ENCODE results near the gene TBC1D12. TPM values are rescaled to one million over a fixed set of nuclear protein-coding genes. Genes with fewer than 3 reads are reported as not detected.

Gene TBC1D12
- total RNA-seq, 1 donor from 2014 or later: 9.4 TPM

DNA sequence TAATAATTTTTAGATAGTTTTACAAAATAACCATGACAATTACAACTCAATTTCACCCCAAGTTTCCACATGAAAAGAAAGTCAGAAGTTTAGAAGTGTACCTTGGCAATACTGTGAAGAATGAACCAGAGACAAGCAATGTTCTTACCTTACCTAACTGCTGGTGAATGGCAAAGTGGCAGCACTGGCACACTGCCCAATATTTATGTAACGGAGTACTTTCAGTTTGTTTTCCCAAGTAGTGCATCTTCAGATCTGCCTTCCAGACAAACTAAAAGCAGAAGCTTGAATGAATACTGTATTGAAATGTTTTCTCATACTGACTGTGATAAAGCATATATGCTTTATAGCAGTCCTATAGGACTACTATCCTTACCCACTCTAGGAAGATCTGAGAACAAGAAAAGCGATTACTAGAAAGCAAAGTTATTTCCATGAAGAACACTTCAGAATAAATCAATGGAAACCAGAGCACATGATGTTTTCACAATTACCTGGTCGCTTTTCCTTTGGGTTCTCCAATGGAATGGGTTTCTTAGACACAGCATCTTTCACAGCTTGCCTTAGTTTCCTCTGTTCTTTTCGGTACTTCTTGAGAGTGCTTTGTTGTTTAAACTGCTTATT, 41.1 kb upstream of the TBC1D12 start:
- intact Hi-C loops (cut with DNase I): no loop called here
- H3K9me3 ChIP-seq: no peaks in the 10 kb centered on the region
- no peak overlapping the region for H3K27ac ChIP-seq
- no peaks in the 10 kb centered on the region for H3K27me3 ChIP-seq
- DNase-seq (ENCODE audit: low spot score in 2 of 2): no peak
- peaks cover 3 to 11% of the 10 kb centered on the region in 2 donors for H3K4me1 ChIP-seq
- H3K36me3 ChIP-seq: peaks cover 3 to 14% of the 10 kb centered on the region in 2 donors
- peak overlapping the region; percentile 55 to 72 for H3K4me3 ChIP-seq
- TF ChIP-seq CTCF (IDR thresholded peaks at IDR 0.05): no peak

GRCh38 chr10:94362360-94363250, 39.7 kb upstream of the TBC1D12 start, which contains the start of gene NOC3L:
Gene NOC3L (minus strand): TSS chr10:94362939. CDS start chr10:94362838, 101 bp downstream.
- DNase-seq (ENCODE audit: low spot score in 2 of 2): peak; percentile 70 to 98
- Histone ChIP-seq H3K9me3 (no peaks in the 10 kb centered on the region), H3K27ac (peak within 1 kb of the TSS; percentile 35 to 69), H3K4me1 (peaks cover 3 to 11% of the 10 kb centered on the region in 2 donors), H3K4me3 (peak within 1 kb of the TSS; percentile 55 to 72), H3K36me3 (peaks cover 0 to 6% of the 10 kb centered on the region in 2 donors), H3K27me3 (no peaks in the 10 kb centered on the region)
- peak; percentile 73 to 94 (median 88) for TF ChIP-seq CTCF (IDR thresholded peaks at IDR 0.05)
- intact Hi-C loops (cut with DNase I): loop anchor here (1.0 to 2.0 kb wide), 2 partner anchors 40 to 82 kb away; partner anchors contain the start of gene TBC1D12

- Histone ChIP-seq H3K4me1 (peaks cover 3 to 11% of the 10 kb centered on the region in 2 donors), H3K27me3 (no peaks in the 10 kb centered on the region), H3K27ac (no peak overlapping the region), H3K9me3 (no peaks in the 10 kb centered on the region), H3K36me3 (peaks cover 0 to 3% of the 10 kb centered on the region in 2 donors), H3K4me3 (peak overlapping the region; percentile 55 to 72)
- no peak for DNase-seq (ENCODE audit: low spot score in 2 of 2)
- no peak for TF ChIP-seq CTCF (IDR thresholded peaks at IDR 0.05)
- intact Hi-C loops (cut with DNase I): loop anchor here (1.0 to 2.0 kb wide), 2 partner anchors 39 to 82 kb away; partner anchors contain the start of gene TBC1D12
Measured at GRCh38 chr10:94363251-94363565, 39.1 kb upstream of the TBC1D12 start.

- H3K27ac ChIP-seq: no peak overlapping the region
- H3K4me3 ChIP-seq: no peak overlapping the region
- H3K27me3 ChIP-seq: no peaks in the 10 kb centered on the region
- H3K4me1 ChIP-seq: peaks cover 3 to 11% of the 10 kb centered on the region in 2 donors
- no peaks in the 10 kb centered on the region for H3K9me3 ChIP-seq
- DNase-seq (ENCODE audit: low spot score in 2 of 2): no peak
- no peak for TF ChIP-seq CTCF (IDR thresholded peaks at IDR 0.05)
- H3K36me3 ChIP-seq: no peaks in the 10 kb centered on the region
- intact Hi-C loops (cut with DNase I): no loop called here
Measured at GRCh38 chr10:94364482-94364881, 37.9 kb upstream of the TBC1D12 start.

- TF ChIP-seq CTCF (IDR thresholded peaks at IDR 0.05): no peak
- intact Hi-C loops (cut with DNase I): no loop called here
- Histone ChIP-seq H3K9me3 (no peaks in the 10 kb centered on the region), H3K27me3 (no peaks in the 10 kb centered on the region), H3K36me3 (no peaks in the 10 kb centered on the region), H3K4me1 (peaks cover 3 to 7% of the 10 kb centered on the region in 2 donors), H3K4me3 (no peak overlapping the region), H3K27ac (no peak overlapping the region)
- no peak for DNase-seq (ENCODE audit: low spot score in 2 of 2)
Measured at GRCh38 chr10:94366382-94366781, 36.0 kb upstream of the TBC1D12 start.

Measured in ascending aorta (tissue), 2 donors.